Astrocyte (in vitro differentiated cells and primary cell): ENCODE data around the gene BRICD5. TPM values are rescaled to one million over a fixed set of nuclear protein-coding genes. Genes with fewer than 3 reads are reported as not detected.
A peak's percentile ranks its signal among the peaks of the same experiment; 100 is the strongest.
"Not testable (repeated sequence)": the region's sequence is repeated elsewhere in the genome, so short reads cannot be mapped to it uniquely, and the experiment has no call there.

ENCODE experiments used
- DNase-seq: peaks from one replicate; pipeline ENCODE4 v3.0.0-alpha.2; 2010; ENCODE audit warnings: low read depth
- FAIRE-seq: peaks from 2 replicates; lab custom pipeline; 2011; peaks lifted over from hg19 to GRCh38; lab: Jason Lieb, UNC
- H2AFZ ChIP-seq: 2 replicates; pipeline ENCODE4 v1.6.0; 2012; ENCODE audit warnings: low read depth, low read length, inconsistent platforms
- H3K27ac ChIP-seq: 2 replicates; pipeline ENCODE4 v1.5.1; 2011; ENCODE audit warnings: low read depth, low read length, inconsistent platforms
- H3K27me3 ChIP-seq: 2 replicates; pipeline ENCODE4 v1.6.0; 2011; ENCODE audit warnings: low read length, inconsistent platforms; ENCODE audit not compliant: insufficient read depth
- H3K36me3 ChIP-seq: 2 replicates; pipeline ENCODE4 v1.5.1; 2011; ENCODE audit warnings: low read length, inconsistent platforms; ENCODE audit not compliant: insufficient read depth
- H3K4me1 ChIP-seq: 2 replicates; pipeline ENCODE4 v1.5.1; 2011; ENCODE audit warnings: low read length, inconsistent platforms; ENCODE audit not compliant: insufficient read depth
- H3K4me2 ChIP-seq: 2 replicates; pipeline ENCODE4 v1.6.0; 2012; ENCODE audit warnings: low read length, inconsistent platforms
- H3K4me3 ChIP-seq: 2 replicates; pipeline ENCODE4 v1.5.1; 2011; ENCODE audit warnings: low read depth, mild to moderate bottlenecking, low read length, inconsistent platforms; ENCODE audit not compliant: insufficient read depth
- H3K79me2 ChIP-seq: 2 replicates; pipeline ENCODE4 v1.6.0; 2012; ENCODE audit warnings: mild to moderate bottlenecking, low read length, inconsistent platforms; ENCODE audit not compliant: insufficient read depth
- H3K9ac ChIP-seq: 2 replicates; pipeline ENCODE4 v1.6.0; 2012; ENCODE audit warnings: mild to moderate bottlenecking, low read length, inconsistent platforms
- H3K9me3 ChIP-seq: 2 replicates; pipeline ENCODE4 v1.5.1; 2012; ENCODE audit warnings: low read depth, mild to moderate bottlenecking, low read length, inconsistent platforms; ENCODE audit not compliant: insufficient read depth
- H4K20me1 ChIP-seq: 2 replicates; pipeline ENCODE4 v1.6.0; 2012; ENCODE audit warnings: low read length, inconsistent platforms; ENCODE audit not compliant: insufficient read depth
- H3K27ac Mint-ChIP-seq: one replicate; pipeline ENCODE4 v1.8.0; 2021; ENCODE audit warnings: mild to moderate bottlenecking, mixed read lengths; ENCODE audit not compliant: unreplicated experiment
- H3K27me3 Mint-ChIP-seq: one replicate; pipeline ENCODE4 v1.8.0; 2021; ENCODE audit warnings: low read depth, mixed read lengths; ENCODE audit not compliant: unreplicated experiment
- H3K36me3 Mint-ChIP-seq: one replicate; pipeline ENCODE4 v1.8.0; 2021; ENCODE audit warnings: low read depth, mixed read lengths; ENCODE audit not compliant: unreplicated experiment
- H3K4me1 Mint-ChIP-seq: one replicate; pipeline ENCODE4 v1.8.0; 2021; ENCODE audit warnings: low read depth, mixed read lengths; ENCODE audit not compliant: unreplicated experiment
- H3K4me3 Mint-ChIP-seq: one replicate; pipeline ENCODE4 v1.8.0; 2021; ENCODE audit warnings: mild to moderate bottlenecking, moderate library complexity, mixed read lengths; ENCODE audit not compliant: unreplicated experiment
- H3K9me3 Mint-ChIP-seq: one replicate; pipeline ENCODE4 v1.8.0; 2021; ENCODE audit warnings: mild to moderate bottlenecking, mixed read lengths; ENCODE audit not compliant: unreplicated experiment
- EZH2 ChIP-seq: IDR thresholded peaks from 2 replicates; pipeline ENCODE4 v1.6.1; 2012; ENCODE audit warnings: mild to moderate bottlenecking, low read length, inconsistent platforms; ENCODE audit not compliant: insufficient read depth
- total RNA-seq: library from RNA; stranded (reverse); gene quantifications from 2 replicates; pipeline ENCODE4 v1.2.1, GENCODE V29; 2021
- TF ChIP-seq, protein P1 (sequence below): IDR thresholded peaks from 2 replicates; pipeline ENCODE4 v1.5.1; 2011; ENCODE audit warnings: low read depth, mild to moderate bottlenecking, inconsistent platforms, low read length, moderate library complexity; ENCODE audit not compliant: insufficient read depth

BRICD5 gene
- total RNA-seq, 1 donor from 2014 or later, result 6.4 TPM

DNA sequence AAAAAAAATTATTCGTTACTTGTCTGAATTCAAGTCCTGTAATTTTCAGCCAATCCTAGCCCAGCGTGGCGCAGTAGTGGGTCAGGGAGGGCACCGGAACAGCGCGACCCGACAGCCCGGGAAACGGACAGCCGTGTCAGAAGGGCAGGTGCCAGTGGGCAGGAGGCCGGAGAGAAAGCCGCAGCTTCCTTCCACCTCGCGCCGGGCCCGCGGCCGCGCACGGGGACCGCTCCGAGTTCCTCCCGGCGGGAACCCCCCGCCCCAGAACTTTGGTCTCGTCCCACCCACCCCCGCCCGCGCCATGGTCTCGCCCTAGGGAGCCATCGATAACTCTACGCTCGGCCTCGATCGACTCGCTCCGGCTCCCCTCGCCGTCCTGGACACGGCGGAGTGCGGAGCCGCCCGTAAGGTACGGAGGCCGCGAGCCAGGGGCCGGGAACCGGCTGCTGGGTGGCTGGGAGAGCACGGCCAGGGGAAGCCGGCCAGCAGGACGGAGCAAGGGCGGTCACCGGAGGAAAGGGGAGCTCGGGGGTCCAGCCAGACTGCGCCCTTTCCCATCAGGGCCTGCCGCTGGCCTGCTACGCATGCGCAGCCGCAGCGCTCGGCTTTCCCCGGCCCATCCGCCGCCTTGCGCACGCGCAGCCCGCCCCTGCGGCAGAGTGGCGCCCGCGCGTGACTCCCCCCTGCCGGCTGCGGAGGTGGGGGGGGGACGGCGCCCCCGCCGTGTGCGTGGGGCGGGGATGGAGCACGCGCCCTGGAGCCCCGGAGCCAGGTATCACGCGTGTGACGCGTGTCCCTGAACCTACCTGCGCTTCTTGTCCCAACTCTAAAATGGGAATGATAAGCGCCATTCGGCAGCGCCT lies 5.3 kb downstream of the BRICD5 start, which contains the start of gene MLST8:
Gene MLST8, plus strand, starts transcription at position 351 of the 863 bp plus-strand sequence. CDS start 632 bp downstream, outside the sequence.
- no peaks in the 10 kb centered on the region for H3K36me3 ChIP-seq
- FAIRE-seq (no peak), DNase-seq (peak; percentile 68)
- H3K36me3 Mint-ChIP-seq, result peaks cover 4% of the 10 kb centered on the region
- peaks cover 14% of the 10 kb centered on the region for H3K27me3 Mint-ChIP-seq
- H3K4me3 ChIP-seq, result peak within 1 kb of the TSS; percentile 81
- TF ChIP-seq EZH2, result no peak
- TF ChIP-seq, protein P1, sequence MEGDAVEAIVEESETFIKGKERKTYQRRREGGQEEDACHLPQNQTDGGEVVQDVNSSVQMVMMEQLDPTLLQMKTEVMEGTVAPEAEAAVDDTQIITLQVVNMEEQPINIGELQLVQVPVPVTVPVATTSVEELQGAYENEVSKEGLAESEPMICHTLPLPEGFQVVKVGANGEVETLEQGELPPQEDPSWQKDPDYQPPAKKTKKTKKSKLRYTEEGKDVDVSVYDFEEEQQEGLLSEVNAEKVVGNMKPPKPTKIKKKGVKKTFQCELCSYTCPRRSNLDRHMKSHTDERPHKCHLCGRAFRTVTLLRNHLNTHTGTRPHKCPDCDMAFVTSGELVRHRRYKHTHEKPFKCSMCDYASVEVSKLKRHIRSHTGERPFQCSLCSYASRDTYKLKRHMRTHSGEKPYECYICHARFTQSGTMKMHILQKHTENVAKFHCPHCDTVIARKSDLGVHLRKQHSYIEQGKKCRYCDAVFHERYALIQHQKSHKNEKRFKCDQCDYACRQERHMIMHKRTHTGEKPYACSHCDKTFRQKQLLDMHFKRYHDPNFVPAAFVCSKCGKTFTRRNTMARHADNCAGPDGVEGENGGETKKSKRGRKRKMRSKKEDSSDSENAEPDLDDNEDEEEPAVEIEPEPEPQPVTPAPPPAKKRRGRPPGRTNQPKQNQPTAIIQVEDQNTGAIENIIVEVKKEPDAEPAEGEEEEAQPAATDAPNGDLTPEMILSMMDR, result no peak
- no peaks in the 10 kb centered on the region for H3K27me3 ChIP-seq
- H3K27ac ChIP-seq, result peak within 1 kb of the TSS; percentile 95
- H3K4me2 ChIP-seq, result peak within 1 kb of the TSS; percentile 100
- H3K4me1 ChIP-seq, result peaks cover 11% of the 10 kb centered on the region
- peaks cover 18% of the 10 kb centered on the region for H3K79me2 ChIP-seq
- H3K4me1 Mint-ChIP-seq, result peaks cover 4% of the 10 kb centered on the region
- peaks cover 7% of the 10 kb centered on the region for H3K9me3 Mint-ChIP-seq
- no peaks in the 10 kb centered on the region for H3K9me3 ChIP-seq
- H3K27ac Mint-ChIP-seq, result peak within 1 kb of the TSS; percentile 4
- peaks cover 2% of the 10 kb centered on the region for H4K20me1 ChIP-seq
- H3K4me3 Mint-ChIP-seq, result peak within 1 kb of the TSS; percentile 90
- peak within 1 kb of the TSS; percentile 96 for H2AFZ ChIP-seq
- peak within 1 kb of the TSS; percentile 96 for H3K9ac ChIP-seq

DNA sequence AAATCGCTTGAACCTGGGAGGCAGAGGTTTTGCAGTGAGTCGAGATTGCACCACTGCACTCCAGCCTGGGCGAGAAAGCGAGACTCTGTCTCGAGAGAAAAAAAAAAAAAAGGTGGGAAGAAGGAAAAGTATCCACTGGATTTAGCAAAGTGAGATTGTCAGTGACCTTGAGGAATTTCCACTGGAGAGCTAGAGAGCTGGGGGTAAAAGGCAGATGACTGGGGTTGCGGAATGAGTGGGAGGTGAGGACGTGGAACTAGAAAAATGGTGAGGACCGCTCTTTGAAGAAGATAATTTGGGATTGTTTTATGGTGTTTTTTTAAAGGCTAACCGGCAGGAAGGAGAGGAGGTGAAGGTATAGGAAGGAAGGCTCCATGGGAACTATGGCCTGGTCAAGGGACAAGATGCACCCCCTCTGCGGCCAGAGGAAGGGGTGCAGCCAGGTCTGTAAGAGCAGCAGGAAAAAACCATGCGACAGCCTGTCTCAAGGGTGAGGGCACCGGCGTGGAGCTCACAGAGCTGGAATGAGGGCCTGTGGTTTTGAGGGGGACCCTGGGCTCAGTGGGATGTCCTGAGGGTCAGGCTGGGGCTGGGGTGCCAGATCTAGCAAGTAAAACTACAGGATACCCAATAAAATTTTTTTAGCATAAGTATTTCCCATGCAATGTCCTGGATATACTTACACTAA lies 6.1 kb downstream of the BRICD5 start:
- DNase-seq (no peak), FAIRE-seq (no peak)
- Histone ChIP-seq H3K9ac (peak overlapping the region; percentile 96), H3K4me1 (peaks cover 11% of the 10 kb centered on the region), H3K79me2 (peaks cover 18% of the 10 kb centered on the region), H4K20me1 (no peaks in the 10 kb centered on the region), H3K9me3 (no peaks in the 10 kb centered on the region), H2AFZ (peak overlapping the region; percentile 96), H3K27me3 (no peaks in the 10 kb centered on the region), H3K27ac (peak overlapping the region; percentile 95), H3K4me3 (peak overlapping the region; percentile 81), H3K4me2 (peak overlapping the region; percentile 100), H3K36me3 (no peaks in the 10 kb centered on the region)
- Mint-ChIP-seq H3K4me3 (peak overlapping the region; percentile 90), H3K27me3 (peaks cover 20% of the 10 kb centered on the region), H3K36me3 (peaks cover 4% of the 10 kb centered on the region), H3K4me1 (peaks cover 4% of the 10 kb centered on the region), H3K27ac (no peak overlapping the region), H3K9me3 (peaks cover 7% of the 10 kb centered on the region)
- TF ChIP-seq, protein P1, result no peak
- TF ChIP-seq EZH2, result no peak

DNA sequence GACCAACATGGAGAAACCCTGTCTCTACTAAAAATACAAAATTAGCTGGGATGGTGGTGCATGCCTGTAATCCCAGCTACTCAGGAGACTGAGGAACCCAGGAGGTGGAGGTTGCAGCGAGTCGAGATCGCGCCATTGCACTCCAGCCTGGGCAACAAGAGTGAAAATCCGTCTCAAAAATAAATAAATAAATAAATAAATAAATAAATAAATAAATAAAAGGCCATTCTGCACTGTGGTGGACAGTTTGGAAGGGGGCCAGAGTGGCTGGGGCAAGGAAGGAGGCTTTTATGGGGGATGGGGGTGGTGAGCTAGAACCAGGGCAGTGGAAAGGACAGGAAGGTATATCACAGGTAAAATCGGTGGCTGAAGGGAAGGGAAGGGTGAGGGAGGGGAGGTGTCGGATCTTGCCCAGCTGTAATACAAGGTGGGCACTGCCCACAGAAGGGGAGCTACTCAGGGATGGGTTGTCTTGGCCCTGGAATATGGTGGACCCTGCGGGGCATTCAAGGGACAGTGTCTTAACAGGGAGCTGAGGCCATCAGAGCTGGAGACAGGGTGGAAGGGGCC lies 7.5 kb downstream of the BRICD5 start:
- peak overlapping the region; percentile 34 for H3K27ac Mint-ChIP-seq
- H3K4me3 Mint-ChIP-seq, H2AFZ ChIP-seq, H4K20me1 ChIP-seq, H3K27ac ChIP-seq, H3K4me1 Mint-ChIP-seq, FAIRE-seq, H3K4me3 ChIP-seq, H3K9ac ChIP-seq, H3K27me3 ChIP-seq, DNase-seq, H3K9me3 ChIP-seq, H3K9me3 Mint-ChIP-seq, H3K4me2 ChIP-seq, H3K36me3 Mint-ChIP-seq, H3K36me3 ChIP-seq: not testable (repeated sequence)
- Histone ChIP-seq H3K4me1 (peaks cover 11% of the 10 kb centered on the region), H3K79me2 (peaks cover 18% of the 10 kb centered on the region)
- H3K27me3 Mint-ChIP-seq, result peaks cover 31% of the 10 kb centered on the region
